Activated CD4-positive, alpha-beta T cell treated with anti-CD3 and anti-CD28 coated beads, Interleukin-10, Interleukin-2, amounts not matched to agents 100 ng/mL and 50 ng/mL, durations not matched to agents 16 hours and 8 hours (primary cell): ENCODE measurements around the gene CDK4.
"Not testable (repeated sequence)": the region's sequence is repeated elsewhere in the genome, so short reads cannot be mapped to it uniquely, and the experiment has no call there.

Source experiments
- DNase-seq: peaks from one replicate; pipeline ENCODE4 v3.0.0-alpha.2; 2020

The CDK4 gene

DNA sequence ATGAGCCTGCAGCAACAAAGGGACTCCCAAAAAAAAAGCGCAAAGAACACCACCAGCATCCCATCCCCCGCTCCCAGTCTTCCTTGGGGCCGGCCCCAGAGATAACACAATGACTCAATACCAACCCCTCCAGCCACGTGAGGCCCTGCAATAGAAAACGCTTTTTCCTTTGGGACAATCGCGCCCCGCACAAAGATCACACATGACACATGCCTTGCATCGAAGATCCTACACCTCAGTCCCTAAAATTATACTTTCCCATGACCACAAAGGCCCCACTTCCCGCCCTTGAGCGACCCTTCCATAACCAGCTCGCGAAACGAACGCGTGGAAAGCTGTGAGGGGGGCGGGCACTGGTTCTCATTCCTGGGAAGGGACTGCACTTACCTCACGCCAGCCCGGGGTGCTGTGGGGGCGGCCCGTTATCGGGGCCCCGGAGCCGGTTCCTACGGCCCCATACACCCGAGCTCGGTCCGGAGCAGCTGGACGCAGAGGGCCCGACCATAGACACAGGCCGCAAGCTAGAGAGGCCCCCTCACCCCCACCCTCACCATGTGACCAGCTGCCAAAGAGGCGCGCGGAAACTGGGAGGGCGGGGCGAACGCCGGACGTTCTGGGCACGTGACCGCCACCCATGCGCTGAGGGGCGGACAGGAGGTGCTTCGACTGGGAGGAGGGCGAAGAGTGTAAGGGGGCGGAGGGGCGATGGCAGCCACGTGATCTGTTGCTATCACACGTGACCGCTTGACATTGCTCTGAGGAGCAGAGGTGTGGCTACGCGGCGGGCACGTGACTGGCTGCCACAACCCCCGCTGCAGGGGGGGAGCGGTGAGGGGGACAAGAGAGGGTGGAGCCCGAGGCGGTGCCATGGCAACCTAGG lies at the start of gene CDK4:
TSS of gene CDK4 (minus strand) at position 523 of the 880 bp plus-strand sequence. CDS start 593 bp downstream, outside the sequence.
- peak; percentile 100 for DNase-seq

DNA sequence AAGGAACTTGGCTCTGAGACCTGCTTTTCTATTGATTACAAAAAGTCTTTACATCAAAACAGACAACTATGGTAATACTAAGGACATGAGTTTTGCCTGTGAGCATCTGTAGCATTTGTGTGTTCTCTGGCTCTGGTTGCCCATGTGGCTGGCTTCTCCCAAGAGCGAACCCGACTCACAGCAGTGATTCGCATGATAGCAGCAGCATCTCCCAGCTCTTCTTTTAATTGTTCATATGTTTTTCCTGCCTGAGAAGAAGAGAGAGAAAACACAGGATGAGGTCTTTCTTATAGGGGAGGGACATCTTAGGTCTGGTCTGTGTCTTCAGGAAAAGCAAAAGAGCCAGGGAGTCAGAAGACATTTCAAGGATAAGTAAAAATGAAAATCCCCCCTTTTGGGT lies 48.9 kb upstream of the CDK4 start:
- no peak for DNase-seq

DNA sequence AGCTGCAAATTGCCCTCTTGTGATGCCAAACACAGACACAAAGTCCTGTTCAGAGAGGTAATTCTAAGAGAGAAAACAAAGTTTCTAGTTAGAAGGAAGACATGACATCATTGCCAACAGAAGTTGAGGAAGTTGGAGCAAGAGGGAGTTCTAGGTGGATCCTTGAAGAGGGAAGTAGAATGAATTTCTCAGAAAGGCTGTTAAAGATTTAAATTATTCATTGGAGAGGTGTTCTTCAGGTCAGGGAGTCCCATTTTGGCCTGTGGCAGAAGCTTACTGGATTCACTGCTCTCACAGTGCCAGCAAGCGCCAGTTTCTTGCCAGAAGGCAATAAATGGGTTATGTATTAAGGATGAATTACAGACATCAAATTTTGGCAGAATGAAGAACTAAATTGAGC lies 45.8 kb upstream of the CDK4 start:
- no peak for DNase-seq

DNA sequence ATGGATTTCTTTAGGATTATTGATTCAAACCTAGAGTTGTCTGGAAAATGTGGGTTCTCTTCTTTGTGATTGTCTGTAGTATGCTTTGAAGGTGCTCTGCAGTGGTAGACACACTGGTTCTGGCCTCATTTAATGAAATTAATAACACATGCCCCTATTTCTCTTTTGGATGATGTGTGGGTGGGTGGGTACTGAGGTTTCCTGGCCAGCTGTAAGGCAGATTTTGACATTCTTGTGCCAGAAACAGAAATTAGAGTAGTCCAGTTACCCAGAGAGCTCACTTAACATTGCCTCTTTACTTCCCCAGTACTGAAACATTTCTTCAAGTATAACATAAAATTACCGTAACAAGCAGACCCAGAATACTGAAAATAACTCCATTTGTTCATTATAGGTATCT lies 44.9 kb upstream of the CDK4 start:
- DNase-seq, result no peak

DNA sequence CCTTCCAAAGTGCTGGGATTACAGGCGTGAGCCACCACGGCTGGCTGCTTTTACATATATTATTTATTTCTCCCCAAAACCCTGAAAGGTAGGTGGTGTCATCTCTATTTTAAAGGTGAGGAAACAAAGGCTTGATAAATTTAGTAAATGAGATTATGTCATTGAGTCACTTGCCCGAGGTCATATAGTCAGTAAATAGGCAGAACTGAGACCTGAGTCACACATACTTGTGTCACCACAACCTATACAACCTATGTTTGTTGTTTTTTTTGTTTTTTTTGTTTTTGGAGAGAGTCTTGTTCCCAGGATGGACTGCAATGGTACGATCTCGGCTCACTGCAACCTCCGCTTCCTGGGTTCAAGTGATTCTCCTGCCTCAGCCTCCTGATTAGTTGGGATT lies 43.2 kb upstream of the CDK4 start:
- no peak for DNase-seq

DNA sequence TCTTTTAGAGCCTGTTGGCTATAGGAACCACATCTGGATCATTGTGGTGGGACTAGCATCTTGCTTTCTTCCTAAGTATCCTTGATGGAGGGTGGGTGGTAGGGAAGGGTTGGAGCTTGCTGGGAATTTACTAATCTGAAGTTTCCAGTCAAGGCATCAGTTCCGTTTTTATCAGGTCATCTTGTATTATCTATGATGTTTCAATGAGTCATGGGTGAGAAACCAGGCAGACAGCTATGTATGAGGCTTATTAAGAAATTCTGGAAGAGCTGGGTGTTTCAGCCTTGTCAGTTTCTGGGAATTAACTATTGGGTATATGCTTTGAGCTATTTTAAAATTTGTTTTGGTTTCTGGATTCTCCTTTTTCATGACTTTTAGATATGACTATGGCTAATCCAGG lies 41.8 kb upstream of the CDK4 start:
- DNase-seq, result no peak

DNA sequence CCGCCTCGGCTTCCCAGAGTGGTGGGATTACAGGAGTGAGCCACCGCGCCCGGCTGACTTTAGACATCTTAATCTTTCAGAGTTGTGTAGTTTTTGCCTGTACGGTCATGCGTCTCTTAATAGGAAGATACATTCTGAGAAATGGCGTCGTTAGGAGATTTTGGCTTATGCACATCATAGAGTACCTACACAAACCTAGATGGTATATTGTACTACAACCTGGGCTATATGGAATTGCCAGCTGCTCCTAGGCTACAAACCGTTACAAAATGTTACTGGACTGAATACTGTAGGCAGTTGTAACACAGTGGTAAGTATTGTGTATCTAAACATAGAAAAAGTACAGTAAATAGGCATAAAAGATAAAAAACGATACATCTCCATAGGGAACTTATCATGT lies 31.8 kb upstream of the CDK4 start:
- DNase-seq, result no peak

DNA sequence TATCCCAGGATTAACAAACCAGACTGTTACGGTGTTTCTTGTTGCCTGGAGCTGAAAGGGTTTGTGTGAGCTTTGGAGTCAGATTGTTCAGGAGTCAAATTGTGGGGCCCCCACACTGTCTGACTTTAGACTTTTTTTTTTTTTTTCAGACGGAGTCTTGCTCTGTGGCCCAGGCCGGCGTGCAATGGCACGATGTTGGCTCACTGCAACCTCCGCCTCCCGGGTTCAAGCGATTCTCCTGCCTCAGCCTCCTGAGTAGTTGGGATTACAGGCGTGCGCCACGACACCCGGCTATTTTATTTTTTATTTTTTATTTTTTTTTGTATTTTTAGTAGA lies 31.3 kb upstream of the CDK4 start:
- no peak for DNase-seq

DNA sequence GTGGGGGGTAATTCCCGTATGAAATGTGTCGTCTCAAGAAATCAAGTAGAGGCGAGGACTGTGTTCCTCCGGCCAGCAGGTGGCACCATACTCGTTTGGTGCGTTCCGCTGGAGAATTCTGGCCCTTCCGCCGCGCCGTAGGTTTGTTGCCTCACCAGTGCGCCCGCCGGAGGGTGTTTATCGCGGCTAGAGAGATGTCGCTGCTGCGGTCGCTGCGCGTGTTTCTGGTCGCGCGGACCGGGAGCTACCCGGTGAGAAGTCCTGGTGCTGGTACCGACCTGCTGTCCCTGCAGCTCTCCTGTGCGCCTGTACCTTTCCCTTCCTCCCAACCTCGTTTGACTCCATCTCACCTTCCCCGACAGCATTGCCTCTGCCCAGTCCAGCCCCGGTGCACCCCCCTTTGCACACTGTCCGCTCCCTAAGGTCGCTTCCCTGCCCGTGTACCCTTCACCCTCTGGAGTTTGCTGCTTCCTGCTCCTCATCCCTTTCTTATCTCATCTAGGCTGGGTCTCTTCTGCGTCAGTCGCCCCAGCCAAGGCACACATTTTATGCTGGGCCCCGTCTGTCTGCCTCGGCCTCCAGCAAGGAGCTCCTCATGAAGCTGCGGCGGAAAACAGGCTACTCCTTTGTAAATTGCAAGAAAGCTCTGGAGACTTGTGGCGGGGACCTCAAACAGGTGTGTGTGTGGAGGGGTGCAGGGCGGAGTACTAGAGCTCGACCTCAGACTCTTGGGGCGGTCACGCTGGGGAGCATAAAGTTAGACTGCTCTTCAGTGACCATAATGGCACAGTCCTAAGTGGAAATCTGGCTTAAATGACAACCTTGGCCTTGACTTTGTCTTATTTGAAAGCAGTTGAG lies 30.7 kb upstream of the CDK4 start, which contains the start of gene TSFM:
TSS of gene TSFM (plus strand) at position 180 of the 858 bp plus-strand sequence. CDS start at position 195, 15 bp downstream.
- peak; percentile 95 for DNase-seq

DNA sequence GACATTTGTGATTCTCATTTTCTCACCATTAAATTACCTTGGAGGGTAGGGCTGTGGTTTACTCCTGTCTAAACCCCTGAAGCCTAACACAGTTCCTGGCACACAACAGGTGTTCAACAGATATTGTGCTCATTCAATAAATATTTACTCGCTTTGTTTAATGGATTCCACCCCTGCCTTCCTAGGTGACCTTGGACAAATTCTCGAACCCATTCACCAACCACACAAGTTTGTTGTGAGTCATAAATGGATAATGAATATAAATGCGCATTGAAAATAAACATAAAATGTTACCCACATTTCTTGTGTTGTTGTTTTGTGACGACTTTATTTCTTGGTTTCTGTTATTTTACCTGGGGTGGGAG lies 30.1 kb upstream of the CDK4 start:
- no peak for DNase-seq

DNA sequence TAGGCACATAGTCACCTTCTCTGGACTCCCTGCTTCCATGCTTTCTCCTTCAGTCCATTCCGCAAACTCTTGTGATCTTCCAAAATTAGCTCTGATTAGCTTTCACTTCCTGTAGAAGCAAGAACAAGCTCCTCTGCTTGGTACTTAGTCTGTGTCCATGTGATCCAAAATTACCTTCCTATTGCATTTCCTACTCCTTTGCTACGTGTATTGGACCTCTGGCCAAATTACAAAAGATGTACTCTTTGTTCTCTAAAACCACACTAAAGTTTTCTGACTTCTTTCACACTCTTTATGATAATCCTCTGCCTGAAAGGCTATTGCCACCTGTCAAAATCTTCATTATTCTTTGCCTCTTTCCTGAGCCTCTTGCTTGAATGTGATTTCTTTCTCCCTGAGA lies 29.7 kb upstream of the CDK4 start:
- no peak for DNase-seq

DNA sequence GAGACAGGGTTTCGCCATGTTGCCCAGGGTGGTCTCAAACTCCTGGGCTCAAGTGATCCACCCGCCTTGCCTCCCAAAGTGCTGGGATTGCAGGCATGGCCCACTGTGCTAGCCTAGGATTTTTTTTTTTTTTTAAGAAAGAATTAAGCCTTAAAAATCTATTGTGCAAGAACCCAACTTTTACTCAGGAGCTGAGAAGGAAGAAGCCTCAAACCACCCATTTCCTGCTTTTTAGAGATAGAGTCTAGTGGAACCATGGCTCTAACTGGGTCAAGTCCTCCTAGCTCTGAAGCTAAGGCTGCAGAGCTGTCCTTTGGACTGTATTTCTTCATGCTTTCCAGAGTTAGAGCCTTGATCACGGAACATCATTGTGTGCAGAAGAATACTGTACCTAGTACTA lies 29.1 kb upstream of the CDK4 start:
- DNase-seq, result no peak

DNA sequence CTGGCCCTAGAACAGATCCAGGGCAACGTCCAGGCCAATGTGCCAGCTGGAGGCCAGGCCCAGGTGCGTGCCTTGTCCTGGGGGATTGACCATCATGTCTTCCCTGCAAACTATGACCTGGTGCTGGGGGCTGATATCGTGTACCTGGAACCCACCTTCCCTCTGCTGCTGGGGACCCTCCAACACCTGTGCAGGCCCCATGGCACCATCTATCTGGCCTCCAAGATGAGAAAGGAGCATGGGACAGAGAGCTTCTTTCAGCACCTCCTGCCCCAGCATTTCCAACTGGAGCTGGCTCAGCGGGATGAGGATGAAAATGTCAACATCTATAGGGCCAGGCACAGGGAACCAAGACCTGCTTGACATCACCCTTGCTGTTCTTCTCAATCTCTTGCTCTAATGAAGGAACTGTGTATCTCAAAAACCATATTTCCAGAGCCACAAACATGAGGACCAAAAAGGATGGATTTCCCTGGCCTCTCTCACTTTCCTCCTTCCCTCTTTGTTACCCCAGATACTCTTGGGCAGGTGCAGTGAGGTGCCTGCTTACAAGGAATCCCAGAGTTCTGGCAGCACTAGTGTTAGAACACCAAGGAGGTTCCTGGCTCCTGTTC lies 28.3 kb upstream of the CDK4 start:
- no peak for DNase-seq

DNA sequence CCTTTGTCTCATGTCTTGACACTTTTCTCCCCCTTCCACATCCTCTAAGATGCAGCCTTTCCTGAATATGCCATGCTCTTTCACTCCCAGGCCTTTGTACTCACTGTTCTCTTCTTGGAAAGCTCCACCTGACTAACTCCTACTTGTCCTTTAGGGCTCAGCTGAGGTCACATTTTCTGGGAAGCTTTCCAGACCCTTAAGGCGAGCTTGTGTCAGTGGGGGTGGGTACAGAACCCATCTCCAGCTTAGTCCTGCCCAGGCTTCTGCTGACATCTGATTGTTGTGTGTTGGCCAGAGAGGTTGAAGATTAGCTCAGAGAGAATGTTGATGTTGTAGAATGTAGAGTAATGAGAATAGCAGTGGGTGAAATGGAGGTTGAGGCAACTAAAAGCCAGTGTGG lies 27.6 kb upstream of the CDK4 start:
- no peak for DNase-seq

DNA sequence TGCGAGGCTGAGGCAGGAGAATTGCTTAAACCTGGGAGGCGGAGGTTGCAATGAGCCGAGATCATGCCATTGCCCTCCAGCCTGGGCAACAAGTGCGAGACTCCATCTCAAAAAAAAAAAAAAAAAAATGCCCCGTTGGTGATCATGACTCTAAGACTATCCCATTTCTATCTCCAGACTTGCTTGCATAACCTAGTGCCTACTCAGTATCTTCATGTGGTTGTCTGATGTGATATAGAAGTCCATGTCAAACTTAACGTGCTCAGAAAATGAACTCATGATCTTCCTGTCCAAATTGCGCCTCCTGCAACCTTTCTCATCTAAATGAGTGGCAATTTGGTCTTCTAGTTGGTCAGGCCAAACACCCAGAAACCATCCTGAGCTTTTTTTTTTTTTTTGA lies 25.8 kb upstream of the CDK4 start:
- DNase-seq, result no peak

DNA sequence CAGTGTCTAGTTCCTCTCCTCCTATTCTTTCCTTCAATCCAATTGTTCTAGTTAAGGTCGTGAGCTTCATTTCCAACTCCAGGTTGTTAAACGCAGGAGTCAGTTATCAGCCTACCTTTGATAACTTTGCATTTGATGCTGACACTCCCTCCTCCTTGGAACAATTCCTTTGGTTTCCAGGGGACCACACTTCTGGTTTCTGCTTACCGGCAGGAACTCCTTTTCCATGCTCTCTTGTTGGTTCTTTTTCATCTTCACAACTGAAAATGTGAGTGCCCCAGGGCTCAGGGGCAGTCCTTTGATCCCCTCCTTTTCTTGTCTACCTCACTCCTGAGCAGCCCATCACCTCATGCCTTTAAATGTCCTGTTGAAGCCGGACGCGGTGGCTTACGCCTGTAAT lies 25.3 kb upstream of the CDK4 start:
- no peak for DNase-seq

DNA sequence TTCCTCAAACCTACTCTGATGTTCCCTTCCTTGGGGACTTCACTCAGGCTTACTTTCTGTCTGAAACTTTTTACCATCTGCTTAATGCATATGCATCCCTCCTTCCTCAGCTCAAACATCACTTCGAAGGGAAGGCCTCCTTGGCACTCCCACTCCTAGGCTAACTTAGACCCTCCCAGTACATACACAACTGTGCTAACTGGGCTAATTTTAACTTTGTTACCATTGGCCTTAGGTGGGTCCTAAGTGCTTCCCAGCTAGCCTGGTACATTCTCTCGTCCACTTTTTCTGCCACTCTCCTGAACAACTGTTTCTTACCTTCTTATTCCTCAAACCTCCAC lies 24.1 kb upstream of the CDK4 start:
- DNase-seq, result no peak

DNA sequence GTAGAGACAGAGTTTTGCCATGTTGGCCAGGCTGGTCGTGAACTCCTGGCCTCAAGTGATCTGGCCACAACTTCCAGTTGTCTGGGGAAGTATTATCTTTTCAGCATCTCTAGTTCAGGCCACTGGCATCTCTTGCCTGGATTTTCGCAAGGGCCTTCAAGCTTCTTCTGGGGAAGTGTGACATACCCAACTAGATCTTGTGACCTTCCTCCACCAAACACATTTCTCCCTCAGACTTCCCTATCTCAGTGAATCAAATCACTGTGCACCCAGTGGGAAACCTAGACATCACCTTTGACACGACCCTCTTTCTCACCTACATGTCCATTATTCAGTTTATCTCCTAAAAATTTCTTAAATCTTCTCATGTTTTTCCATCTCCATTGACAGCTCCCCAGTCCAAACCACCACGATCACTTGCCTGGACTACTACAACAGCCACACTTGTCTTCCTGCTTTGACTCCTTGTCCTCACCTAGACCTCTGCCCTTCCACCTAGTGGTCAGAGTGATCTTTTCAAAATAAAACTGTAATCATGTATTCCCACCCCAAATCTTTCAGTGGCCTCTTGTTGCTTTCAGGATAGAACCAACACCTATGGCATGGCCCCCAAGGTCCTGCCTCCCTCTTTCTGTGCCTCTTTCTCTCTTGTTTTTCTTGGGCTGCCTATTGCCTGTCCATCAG lies 23.6 kb upstream of the CDK4 start:
- DNase-seq, result no peak

DNA sequence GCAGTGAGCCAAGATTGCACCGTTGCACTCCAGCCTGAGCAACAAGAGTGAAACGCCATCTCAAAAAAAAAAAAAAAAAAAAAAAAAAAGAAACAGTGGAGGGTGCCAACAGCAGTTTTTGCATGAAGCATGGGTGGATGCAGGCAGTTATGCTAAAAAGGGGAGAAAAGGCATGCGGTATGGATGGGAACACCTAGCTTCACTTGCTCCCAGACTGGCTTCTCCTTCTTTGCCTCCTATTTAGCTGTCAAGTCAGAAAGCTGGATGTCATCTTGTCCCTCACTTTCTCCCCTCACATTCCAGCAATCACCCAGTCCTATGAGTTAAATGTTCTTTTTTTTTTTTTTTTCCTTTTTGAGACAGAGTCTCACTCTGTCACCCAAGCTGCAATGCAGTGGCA lies 22.9 kb upstream of the CDK4 start:
- DNase-seq, result no peak

DNA sequence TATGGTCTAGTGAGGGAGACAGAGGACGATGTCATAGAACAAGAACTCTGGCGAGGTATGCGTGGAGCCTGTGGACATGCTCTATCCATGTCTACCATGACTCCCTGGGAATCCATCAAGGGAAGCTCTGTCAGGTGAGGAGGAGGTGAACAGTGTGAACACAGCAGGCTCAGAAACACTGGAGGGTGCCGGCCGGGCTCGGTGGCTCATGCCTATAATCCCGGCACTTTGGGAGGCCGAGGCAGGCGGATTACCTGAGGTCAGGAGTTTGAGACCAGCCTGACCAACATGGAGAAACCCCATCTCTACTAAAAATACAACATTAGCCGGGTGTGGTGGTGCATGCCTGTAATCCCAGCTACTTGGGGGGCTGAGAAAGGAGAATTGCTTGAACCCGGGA lies 22.5 kb upstream of the CDK4 start:
- not testable (repeated sequence) for DNase-seq

DNA sequence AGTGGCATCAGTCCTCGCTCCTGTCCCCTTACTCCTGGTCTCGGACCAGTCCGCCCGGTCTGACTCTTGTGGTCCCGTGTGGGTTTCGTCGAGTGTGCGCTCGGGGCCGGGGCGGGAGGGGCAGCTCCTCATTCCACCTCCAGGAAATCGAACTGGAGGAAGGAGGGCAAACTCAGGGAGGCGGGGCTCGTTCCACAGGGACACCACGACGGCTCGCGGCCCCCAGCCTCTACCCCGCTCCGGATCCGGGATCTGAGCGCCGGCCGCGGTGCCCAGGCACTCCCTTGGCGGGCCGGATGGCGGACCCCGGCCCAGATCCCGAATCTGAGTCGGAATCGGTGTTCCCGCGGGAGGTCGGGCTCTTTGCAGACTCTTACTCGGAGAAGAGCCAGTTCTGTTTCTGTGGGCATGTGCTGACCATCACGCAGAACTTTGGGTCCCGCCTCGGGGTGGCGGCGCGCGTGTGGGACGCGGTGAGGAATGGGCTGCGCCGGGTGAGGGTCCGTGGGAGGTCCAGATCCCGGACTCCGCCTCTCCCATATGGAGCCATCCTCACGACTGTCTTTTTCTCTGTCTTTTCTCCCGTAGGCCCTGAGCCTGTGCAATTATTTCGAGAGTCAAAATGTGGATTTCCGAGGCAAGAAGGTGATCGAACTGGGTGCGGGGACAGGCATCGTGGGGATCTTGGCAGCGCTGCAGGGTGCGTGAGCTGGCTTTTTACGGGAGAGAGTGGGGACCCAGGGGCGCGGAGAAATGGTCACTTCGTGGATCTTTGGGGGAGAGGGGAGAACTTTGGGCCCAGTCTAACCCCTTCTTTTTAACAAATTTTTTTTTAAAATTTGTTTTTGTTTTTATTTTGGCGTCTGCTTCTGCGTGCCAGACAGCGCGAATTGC lies 20.6 kb upstream of the CDK4 start, which contains the start of gene EEF1AKMT3:
TSS of gene EEF1AKMT3 (plus strand) at position 186 of the 894 bp plus-strand sequence. CDS start at position 297, 111 bp downstream.
- peak; percentile 62 for DNase-seq

DNA sequence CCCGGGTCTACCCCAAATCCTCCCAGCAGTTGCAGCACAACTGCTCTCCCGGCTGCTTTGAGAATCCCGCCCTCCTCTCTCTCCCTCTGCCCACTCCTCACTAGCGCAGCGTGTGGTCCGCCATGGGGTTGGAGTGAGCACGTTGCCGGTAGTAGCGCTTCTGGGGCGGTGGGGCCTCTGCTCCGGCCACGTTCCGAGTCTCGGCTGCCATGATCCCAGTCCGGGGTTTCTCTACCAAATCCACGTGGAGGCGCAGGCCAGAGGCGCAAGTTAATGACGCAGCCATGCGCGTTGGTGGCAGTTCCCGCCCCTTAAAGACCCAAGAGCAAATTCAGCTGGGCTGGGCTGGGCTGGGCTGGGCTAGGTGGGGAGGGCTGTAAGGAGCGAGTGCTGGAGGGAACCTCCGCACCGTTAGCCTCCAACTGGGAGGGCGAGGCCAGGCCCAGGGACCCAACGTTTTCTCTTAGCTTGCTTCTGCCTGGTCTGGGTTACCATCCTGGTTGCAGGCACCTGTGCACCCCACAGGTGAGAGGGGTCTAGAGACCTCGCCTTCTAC lies 19.8 kb upstream of the CDK4 start, which contains the start of gene METTL1:
TSS of gene METTL1 (minus strand) at position 233 of the 556 bp plus-strand sequence. CDS start at position 211, 22 bp downstream.
- peak; percentile 98 for DNase-seq
